AG09309 (cell line): Measurements from ENCODE around the gene OR1I1.

Experiments used
- DNase-seq: peaks from one replicate; pipeline ENCODE4 v3.0.0-alpha.2; 2010; ENCODE audit warnings: low read depth
- H3K4me3 ChIP-seq: 2 replicates; pipeline ENCODE4 v1.5.1; 2011; ENCODE audit warnings: mild to moderate bottlenecking, low read depth, low read length, moderate library complexity; ENCODE audit not compliant: control insufficient read depth
- CTCF ChIP-seq: IDR thresholded peaks from 2 replicates; pipeline ENCODE4 v1.5.1; 2011; ENCODE audit warnings: mild to moderate bottlenecking, low read depth, low read length, inconsistent platforms; ENCODE audit not compliant: insufficient read depth, control insufficient read depth; ENCODE audit errors: missing control alignments

Gene OR1I1

GRCh38 chr19:15111758-15112157, 29.7 kb downstream of the OR1I1 start:
- H3K4me3 ChIP-seq, result no peak overlapping the region
- TF ChIP-seq CTCF, result no peak
- no peak for DNase-seq

DNA sequence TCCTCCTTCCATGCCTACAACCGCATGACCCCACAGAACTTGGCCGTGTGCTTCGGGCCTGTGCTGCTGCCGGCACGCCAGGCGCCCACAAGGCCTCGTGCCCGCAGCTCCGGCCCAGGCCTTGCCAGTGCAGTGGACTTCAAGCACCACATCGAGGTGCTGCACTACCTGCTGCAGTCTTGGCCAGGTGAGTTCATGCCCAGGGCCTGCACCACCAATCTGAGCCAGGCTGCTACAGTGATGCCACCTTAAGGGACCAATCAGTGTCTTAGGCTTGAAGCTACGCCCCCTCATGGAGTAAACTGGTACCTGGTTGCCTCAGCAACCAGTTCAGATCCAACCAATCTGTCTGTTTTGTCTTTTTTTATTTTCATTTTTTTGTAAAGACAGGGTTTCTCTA, 30.4 kb downstream of the OR1I1 start:
- H3K4me3 ChIP-seq, result no peak overlapping the region
- DNase-seq, result no peak
- peak; percentile 1 for TF ChIP-seq CTCF

- H3K4me3 ChIP-seq, result no peak overlapping the region
- no peak for TF ChIP-seq CTCF
- no peak for DNase-seq
Observed at GRCh38 chr19:15113245-15114152, 31.5 kb downstream of the OR1I1 start.

- no peak for DNase-seq
- no peak for TF ChIP-seq CTCF
- H3K4me3 ChIP-seq, result no peak overlapping the region
Observed at GRCh38 chr19:15114153-15114540, 32.1 kb downstream of the OR1I1 start.

DNA sequence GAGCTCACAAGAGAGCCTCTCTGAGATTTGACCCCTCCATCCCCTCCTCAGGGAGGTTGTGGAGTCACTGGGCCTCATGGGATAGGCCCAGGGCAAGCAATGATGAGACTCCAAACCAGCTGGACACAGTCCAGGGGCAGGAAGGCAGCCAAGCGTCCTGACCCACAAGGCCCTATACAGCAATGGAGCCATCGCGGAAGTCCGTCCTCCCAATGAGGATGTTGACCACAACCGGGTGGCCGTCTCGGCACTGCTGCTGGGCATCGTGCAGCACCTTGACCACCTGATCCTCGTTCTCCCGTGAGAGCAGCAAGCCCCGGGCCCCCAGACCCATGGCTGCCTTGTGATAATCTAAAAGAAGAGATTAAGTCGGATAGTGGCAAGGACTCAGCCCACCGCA, 33.1 kb downstream of the OR1I1 start:
- no peak overlapping the region for H3K4me3 ChIP-seq
- DNase-seq, result no peak
- TF ChIP-seq CTCF, result no peak

GRCh38 chr19:15115762-15116615, 34.0 kb downstream of the OR1I1 start:
- H3K4me3 ChIP-seq, result no peak overlapping the region
- TF ChIP-seq CTCF, result no peak
- no peak for DNase-seq
